CMK (cell line): ENCODE data around the gene SPP2.

Source experiments
- DNase-seq: peaks from one replicate; pipeline ENCODE4 v3.0.0-alpha.2; 2010; ENCODE audit warnings: low read depth

SPP2 gene

DNA sequence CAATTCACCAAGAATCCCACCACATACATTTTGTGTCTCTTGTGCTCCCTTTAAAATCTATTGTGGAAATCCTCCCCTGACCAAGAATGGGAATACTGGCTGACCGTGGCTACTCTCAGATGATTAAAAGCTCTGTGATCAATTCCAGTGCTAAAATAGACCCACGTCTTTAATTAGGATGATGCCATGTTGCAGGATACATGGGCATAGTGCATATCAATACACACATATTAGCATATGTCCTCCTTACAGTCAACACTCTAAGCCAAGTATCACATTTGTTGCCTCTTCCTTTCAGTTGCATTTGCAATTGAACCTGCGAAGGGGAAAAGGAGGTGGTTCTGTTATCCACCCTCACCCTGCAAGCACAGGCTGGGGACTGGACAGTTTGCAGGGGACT lies 41.8 kb downstream of the SPP2 start:
- no peak for DNase-seq

DNA sequence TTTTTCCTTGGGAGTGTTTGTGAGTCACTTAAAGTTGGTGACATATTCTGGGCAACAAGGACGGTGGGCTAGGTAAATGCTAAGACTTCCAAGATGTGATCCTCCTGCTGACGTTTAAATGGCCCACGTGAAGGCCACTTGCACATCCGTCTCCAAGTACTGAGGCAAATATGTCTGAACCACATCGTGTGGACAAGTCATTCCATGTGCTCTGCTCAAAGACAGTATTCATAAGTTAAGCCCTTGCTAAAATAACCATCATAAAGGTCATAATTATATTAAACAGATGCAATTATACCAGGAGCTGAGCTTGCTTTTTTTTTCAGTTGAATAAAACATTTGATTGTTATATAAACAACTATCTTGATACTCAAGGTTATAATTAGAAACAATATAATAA lies 44.8 kb downstream of the SPP2 start:
- no peak for DNase-seq

DNA sequence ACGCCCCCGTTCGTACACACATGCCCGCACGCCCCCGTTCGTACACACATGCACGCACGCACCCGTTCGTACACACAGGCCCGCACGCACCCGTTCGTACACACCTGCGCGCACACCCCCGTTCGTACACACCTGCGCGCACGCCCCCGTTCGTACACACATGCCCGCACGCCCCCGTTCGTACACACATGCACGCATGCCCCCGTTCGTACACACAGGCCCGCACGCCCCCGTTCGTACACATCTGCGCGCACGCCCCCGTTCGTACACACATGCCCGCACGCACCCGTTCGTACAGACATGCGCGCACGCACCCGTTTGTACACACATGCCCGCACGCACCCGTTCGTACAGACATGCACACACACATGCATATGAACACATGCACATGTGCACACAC lies 45.7 kb downstream of the SPP2 start:
- no peak for DNase-seq

DNA sequence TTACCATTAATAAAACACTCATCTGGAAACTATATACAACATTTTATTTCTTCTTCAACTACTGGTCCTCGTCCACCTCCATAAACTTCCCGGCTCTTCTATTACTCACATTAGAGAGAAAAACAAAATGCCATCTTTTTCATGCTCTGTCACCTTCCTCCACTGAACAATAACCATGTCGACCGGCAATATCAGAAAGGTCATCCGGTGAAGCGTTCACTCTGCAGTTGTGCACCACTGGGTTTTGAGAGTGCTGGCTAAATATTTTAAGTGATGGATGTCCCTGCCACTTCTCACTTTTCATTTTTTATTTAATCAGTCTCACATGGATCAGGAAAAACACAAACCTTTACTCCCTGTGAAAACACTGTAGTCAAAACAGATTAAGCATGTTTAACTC lies 48.2 kb downstream of the SPP2 start:
- DNase-seq: no peak

DNA sequence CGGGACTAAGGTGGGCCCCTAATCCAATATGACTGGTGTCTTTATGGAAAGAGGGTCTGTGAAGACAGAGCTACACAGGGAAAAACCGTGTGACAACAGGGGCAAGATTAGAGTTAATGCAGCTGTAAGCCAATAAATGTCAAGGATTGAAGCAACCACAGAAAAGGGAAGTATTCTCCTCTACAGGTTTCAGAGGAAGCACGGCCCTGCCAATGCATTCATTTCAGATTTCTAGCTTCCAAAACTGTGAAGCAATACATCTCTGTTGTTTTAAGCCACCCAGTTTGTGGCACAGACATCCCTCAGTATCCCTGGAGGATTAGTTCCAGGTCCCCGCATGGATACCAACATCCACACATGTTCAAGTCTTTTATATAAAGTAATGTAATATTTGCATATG lies 48.8 kb downstream of the SPP2 start:
- DNase-seq: no peak

DNA sequence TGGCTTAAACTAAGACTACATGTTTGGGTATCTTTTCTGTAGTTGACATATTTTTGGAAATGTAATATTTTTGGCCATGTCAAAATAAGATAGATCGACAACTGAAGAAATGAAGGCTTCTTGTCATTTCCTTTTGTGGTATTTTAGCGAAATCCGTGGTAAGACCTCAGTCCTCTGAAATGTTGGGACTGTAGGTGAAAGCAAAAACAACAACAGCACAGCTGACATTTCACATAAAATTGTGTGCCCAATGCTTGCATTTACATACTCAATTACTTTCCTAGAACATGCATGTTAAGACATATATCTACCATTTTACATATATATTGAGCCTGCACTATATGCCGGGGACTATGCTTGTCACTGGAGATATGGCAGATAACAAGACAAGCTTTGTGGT lies 50.2 kb downstream of the SPP2 start:
- DNase-seq: no peak

DNA sequence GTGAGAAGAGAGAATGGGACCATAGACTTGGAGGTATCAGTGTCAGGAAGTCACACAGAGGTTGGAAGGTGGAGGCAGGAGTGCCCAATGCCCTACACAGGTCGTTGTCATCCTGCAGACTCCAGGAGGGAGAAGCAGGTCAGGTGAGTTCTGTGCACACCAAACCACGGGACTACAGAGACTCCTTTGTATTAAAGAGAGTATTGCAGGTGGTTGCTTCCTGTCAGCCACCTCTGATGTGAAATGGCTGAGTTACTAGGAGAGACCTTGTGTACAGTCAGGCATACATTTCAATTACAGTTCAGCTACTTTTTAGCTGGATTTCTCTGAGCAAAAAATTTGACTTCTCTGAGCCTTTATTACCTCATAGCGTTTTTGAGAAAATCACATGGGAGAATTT lies 51.6 kb downstream of the SPP2 start:
- no peak for DNase-seq

DNA sequence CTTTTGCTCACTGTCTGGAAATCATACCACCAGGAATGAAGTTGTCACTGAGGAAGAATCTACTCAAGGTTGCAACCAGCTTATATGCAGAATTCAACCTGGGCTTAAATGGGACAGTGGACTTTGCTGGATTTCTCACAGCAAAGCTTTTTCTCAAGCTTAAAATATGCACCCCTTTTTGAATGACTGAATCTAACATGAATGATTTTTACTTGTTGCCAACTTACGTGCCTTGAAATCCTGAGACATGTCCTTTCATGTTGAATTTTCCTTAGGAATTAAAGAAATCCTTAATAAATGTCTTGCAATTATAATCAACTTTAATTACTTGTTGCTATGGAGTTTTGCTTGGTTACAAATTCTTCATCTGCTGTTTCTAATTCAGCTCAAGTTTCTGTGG lies 57.4 kb downstream of the SPP2 start:
- DNase-seq: no peak

DNA sequence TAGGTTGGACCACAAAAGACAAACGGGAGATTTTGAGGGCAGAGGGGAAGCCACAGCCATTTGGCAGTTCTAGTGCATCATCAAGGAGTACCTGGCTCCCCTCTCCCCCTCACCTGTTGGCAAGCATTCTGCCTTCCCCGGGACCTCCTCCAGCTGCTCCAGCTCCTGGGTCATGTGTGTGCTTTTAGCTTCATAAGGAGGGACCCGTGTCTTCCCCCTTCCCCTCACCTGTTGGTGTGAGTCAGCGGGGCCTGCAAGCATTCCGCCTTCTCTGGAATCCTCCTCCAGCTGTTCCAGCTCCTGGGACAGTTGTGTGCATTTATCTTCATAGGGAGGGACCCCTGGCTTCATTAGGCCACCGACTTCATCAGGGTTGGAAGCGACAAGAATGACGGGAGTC lies 58.8 kb downstream of the SPP2 start:
- DNase-seq: no peak

DNA sequence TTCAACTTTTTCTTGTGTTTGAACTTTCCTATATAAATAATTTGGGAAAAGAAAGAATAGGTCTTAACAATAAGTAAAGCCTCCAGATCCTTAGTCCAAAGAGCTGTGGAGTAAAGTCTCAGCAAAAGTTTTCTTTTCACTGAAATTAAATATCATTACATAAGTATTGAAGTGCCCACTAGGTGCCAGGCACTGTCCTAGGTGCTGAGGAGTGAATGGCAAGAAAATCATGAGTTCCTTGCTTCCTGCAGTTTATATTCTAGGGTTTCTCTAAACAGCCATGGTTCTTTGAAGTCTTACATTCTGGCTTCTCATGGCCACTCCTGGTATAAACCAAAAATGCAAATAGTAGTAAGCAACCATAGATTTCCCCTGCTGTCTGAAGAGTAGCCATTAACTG lies 59.7 kb downstream of the SPP2 start:
- DNase-seq: no peak

DNA sequence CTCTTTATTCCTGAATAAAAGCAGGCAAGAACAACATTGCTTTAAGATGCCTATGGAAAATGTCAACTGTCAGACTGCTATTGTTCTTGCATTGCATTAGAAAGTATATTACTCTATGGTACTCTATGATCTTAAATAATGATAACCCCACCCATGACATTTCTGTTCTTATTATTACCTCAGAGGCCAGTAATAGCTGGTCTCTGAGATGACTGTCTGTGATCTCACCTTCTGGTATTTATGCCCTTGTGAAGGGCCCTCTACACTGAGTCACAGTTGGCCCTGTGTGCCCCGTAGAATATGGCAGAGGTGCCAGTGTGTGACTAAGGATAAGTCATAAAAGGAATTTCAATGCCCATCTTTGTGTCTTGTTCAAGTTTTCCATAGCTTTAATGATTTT lies 61.0 kb downstream of the SPP2 start:
- DNase-seq: no peak

DNA sequence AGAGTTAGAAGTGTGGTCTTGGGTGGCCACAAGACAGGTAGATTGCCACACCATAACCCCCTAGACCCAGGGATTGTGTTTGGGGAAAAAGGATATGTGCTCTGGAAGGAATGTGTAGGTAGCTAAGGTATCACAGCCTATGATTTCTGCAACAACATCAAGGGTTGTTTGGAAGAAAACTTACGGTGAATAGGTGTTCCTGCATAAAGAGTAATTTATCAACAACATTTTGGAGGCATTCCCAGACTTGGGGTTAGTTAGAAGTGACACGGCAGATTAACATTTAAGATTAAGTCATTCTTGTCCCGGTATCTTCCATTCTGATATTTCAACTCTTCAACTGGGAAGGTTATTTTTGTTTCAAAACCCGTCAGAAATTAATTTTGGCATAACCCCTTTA lies 65.5 kb downstream of the SPP2 start:
- no peak for DNase-seq

DNA sequence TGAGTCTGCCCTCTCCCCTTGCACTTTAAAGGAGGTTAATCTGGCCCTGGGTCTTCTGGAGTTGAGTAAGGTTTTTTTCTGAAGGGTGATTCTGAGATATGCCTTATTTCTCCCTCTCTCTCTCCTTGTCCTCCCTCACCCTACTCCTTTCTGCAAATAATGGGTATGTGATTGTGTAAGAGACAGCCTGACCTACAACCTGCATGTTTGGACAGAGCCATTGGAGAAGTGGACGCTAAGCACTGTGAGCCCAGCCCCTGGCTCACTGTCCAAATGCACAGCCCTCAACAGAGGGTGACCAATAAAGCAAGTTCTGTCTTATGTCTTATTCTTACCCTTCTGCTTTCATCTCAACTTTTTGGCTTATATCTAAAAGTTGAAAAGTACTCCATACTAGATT lies 71.5 kb downstream of the SPP2 start:
- no peak for DNase-seq

DNA sequence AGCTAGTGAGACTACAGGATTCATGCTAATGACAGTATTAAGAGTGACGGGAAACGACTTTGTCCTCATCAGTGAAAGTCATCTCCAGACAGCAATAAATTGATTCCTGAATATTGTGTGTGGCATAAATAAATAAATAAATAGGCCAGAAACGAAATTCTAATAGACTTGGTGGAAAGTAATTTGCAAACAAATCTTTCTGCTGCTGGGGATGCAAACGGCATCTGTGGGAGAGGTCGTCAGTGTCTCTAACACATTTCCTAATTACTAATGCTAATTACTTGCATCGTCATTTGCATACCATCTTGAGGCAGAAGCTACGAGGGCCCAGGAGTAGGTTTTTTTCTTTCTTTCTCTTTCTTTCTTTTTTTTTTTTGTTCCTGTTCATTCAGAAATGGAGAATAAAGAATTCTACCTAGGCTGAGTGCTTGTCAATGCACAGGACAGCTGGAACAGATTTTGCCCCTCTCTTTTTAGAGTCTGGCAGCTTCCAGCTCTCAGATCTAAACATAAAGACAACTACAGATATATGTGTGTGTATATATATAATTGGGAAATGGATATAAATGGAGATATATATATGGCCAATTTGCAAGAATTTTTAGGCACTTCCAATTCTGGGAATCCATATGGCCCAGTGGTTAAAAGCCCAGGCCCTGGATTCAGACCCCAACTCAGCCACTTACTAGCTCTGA lies 75.1 kb downstream of the SPP2 start:
- no peak for DNase-seq

DNA sequence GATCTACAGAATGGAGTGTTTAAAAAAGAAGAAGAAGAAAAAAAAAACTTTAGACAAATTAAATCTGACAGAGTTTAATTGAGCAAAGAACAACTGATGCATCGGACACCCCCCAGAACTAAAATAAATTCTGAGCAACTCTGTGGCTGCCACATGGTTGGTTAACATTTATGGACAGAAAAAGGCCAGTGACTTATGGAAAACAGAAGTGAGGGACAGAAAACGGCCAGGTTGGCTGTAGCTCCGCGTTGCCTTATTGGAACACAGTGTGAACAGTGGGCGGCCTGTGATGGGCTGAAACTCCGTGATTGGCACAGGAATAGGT lies 75.6 kb downstream of the SPP2 start:
- DNase-seq: no peak
